CD4-positive, alpha-beta T cell (primary cell): ENCODE data around the gene HBG1. TPM values are rescaled to one million over a fixed set of nuclear protein-coding genes. Genes with fewer than 3 reads are reported as not detected.

ENCODE experiments used
- ATAC-seq: fragments of 200-7000 bp; cut with Tn5 transposase; one replicate; pipeline ENCODE4 v1.10.0; 2022; ENCODE audit warnings: mild to moderate bottlenecking; ENCODE audit not compliant: poor library complexity
- CTCF ChIA-PET: fragments of 350-600 bp; sonication (Branson Sonifier 250); formaldehyde crosslinking; loops from one replicate; lab custom pipeline; 2021; ENCODE audit warnings: antibody characterized with exemption, inconsistent platforms; lab: Charles Lee
- POLR2A ChIA-PET: fragments of 350-600 bp; sonication (Branson Sonifier 250); formaldehyde crosslinking; loops from one replicate; lab custom pipeline; 2021; ENCODE audit warnings: antibody characterized with exemption, inconsistent platforms; lab: Charles Lee
- DNase-seq, 14 experiments: peaks; one replicate each; pipeline ENCODE4 v3.0.0-alpha.2; 2013 to 2020; ENCODE audit warnings: mixed read lengths in 2 of 14
- H3K27ac ChIP-seq, 2 donors: one replicate each; pipeline versions ENCODE4 v1.5.1 to v1.7.0; 2013; ENCODE audit warnings: low read length in 2 of 2, low read depth in 1 of 2, mild to moderate bottlenecking in 1 of 2
- H3K27me3 ChIP-seq, 2 experiments: 1 replicate in 1 of 2; 2 replicates in 1 of 2; pipeline versions ENCODE4 v1.6.1 to v1.7.0; 2013; ENCODE audit warnings: low read length in 2 of 2, control low read depth in 1 of 2, mild to moderate bottlenecking in 1 of 2, moderate library complexity in 1 of 2; ENCODE audit not compliant: insufficient read depth in 2 of 2, control insufficient read depth in 1 of 2
- H3K36me3 ChIP-seq: one replicate; pipeline ENCODE4 v1.6.1; 2013; ENCODE audit warnings: low read length, control low read depth; ENCODE audit not compliant: insufficient read depth
- H3K4me1 ChIP-seq: one replicate; pipeline ENCODE4 v1.6.1; 2013; ENCODE audit warnings: low read length, control low read depth; ENCODE audit not compliant: insufficient read depth
- H3K4me3 ChIP-seq: one replicate; pipeline ENCODE4 v1.5.1; 2013; ENCODE audit warnings: mild to moderate bottlenecking, low read length, moderate library complexity
- H3K9me3 ChIP-seq, 2 experiments: 1 replicate in 1 of 2; 2 replicates in 1 of 2; pipeline versions ENCODE4 v1.6.1 to v1.7.0; 2013; ENCODE audit warnings: low read length in 2 of 2, mild to moderate bottlenecking in 2 of 2, control low read depth in 1 of 2, moderate library complexity in 1 of 2; ENCODE audit not compliant: control insufficient read depth in 1 of 2, insufficient read depth in 1 of 2
- H3K27ac Mint-ChIP-seq: one replicate; pipeline ENCODE4 v1.8.0; 2020; ENCODE audit warnings: mixed read lengths
- H3K27me3 Mint-ChIP-seq: one replicate; pipeline ENCODE4 v1.8.0; 2021; ENCODE audit warnings: mixed read lengths
- H3K36me3 Mint-ChIP-seq: one replicate; pipeline ENCODE4 v1.8.0; 2021; ENCODE audit warnings: low read depth, mixed read lengths
- H3K4me1 Mint-ChIP-seq: one replicate; pipeline ENCODE4 v1.8.0; 2021; ENCODE audit warnings: low read depth, mixed read lengths
- H3K4me3 Mint-ChIP-seq: one replicate; pipeline ENCODE4 v1.8.0; 2020; ENCODE audit warnings: mild to moderate bottlenecking, mixed read lengths
- H3K9me3 Mint-ChIP-seq: one replicate; pipeline ENCODE4 v1.8.0; 2020; ENCODE audit warnings: mixed read lengths
- CTCF ChIP-seq: fragments of 200-600 bp; IDR thresholded peaks from one replicate; pipeline ENCODE4 v1.8.0; 2022; ENCODE audit warnings: antibody characterized with exemption, mild to moderate bottlenecking
- intact Hi-C, 2 experiments: fragments of 100-400 bp; cut with DNase I in 1 of 2; cut with micrococcal nuclease in 1 of 2; formaldehyde crosslinking; loops; one replicate each; pipeline versions ENCODE4 v1.15.1 to v1.9.0; 2023 to 2025; cut with DNase I, micrococcal nuclease
- total RNA-seq, 174 experiments: library from RNA in 2 of 174; stranded (reverse) in 2 of 174; gene quantifications; one replicate each; pipeline ENCODE4 v1.2.3 and lab custom pipeline; 2021 to 2026

HBG1 gene
- total RNA-seq, 2 experiments from 2014 or later = not detected

- Histone ChIP-seq H3K27ac (no peak overlapping the region), H3K4me1 (no peaks in the 10 kb centered on the region), H3K27me3 (no peaks in the 10 kb centered on the region), H3K36me3 (no peaks in the 10 kb centered on the region), H3K4me3 (no peak overlapping the region), H3K9me3 (no peaks in the 10 kb centered on the region)
- Mint-ChIP-seq H3K27ac (no peak overlapping the region), H3K4me3 (no peak overlapping the region), H3K4me1 (no peaks in the 10 kb centered on the region), H3K27me3 (no peaks in the 10 kb centered on the region), H3K9me3 (no peaks in the 10 kb centered on the region), H3K36me3 (no peaks in the 10 kb centered on the region)
- ATAC-seq (no peak), DNase-seq (no peak)
- POLR2A ChIA-PET = no interaction called here
- intact Hi-C loops = no loop called here
- CTCF ChIA-PET = no interaction called here
- TF ChIP-seq CTCF = no peak
Measured at GRCh38 chr11:5286901-5287300, 37.2 kb upstream of the HBG1 start.

DNA sequence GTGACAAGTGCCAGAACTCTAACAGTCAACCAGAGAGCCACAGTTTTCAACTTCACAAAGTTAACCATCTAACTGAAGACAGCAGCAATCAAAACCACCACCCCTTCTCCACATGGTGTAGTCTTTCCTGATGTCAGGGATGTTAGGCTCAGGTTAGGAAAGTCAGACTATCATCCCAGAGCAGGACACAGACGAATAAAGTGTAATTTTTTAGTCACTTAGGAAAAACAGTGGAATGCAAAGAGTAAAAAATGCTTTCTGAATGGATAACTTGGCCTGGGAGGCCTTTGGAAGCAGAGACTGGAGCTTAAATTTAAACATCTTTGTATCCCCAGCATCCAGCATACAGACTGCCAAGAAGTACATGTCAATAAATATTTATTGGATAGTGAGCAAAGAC lies 36.7 kb upstream of the HBG1 start:
- Mint-ChIP-seq H3K4me1 (no peaks in the 10 kb centered on the region), H3K27ac (no peak overlapping the region), H3K27me3 (no peaks in the 10 kb centered on the region), H3K9me3 (no peaks in the 10 kb centered on the region), H3K36me3 (no peaks in the 10 kb centered on the region), H3K4me3 (no peak overlapping the region)
- ChIA-PET POLR2A (no interaction called here), CTCF (no interaction called here)
- Histone ChIP-seq H3K4me1 (no peaks in the 10 kb centered on the region), H3K27me3 (no peaks in the 10 kb centered on the region), H3K36me3 (no peaks in the 10 kb centered on the region), H3K4me3 (no peak overlapping the region), H3K9me3 (no peaks in the 10 kb centered on the region), H3K27ac (no peak overlapping the region)
- no peak for DNase-seq
- no peak for TF ChIP-seq CTCF
- intact Hi-C loops = no loop called here
- ATAC-seq = no peak

GRCh38 chr11:5285703-5286340 lies 36.2 kb upstream of the HBG1 start:
- no peaks in the 10 kb centered on the region for H3K4me1 Mint-ChIP-seq
- Histone ChIP-seq H3K4me3 (no peak overlapping the region), H3K9me3 (no peaks in the 10 kb centered on the region), H3K36me3 (no peaks in the 10 kb centered on the region), H3K27me3 (no peaks in the 10 kb centered on the region), H3K4me1 (no peaks in the 10 kb centered on the region), H3K27ac (no peak overlapping the region)
- intact Hi-C loops = no loop called here
- no peaks in the 10 kb centered on the region for H3K9me3 Mint-ChIP-seq
- no peak for DNase-seq
- POLR2A ChIA-PET = no interaction called here
- H3K4me3 Mint-ChIP-seq = no peak overlapping the region
- H3K27me3 Mint-ChIP-seq = no peaks in the 10 kb centered on the region
- ATAC-seq = no peak
- CTCF ChIA-PET = no interaction called here
- no peak overlapping the region for H3K27ac Mint-ChIP-seq
- H3K36me3 Mint-ChIP-seq = no peaks in the 10 kb centered on the region
- no peak for TF ChIP-seq CTCF
